SK-N-SH (cell line): ENCODE results near the gene NAA10. TPM values are rescaled to one million over a fixed set of nuclear protein-coding genes. Genes with fewer than 3 reads are reported as not detected.

Experiments
- CTCF ChIA-PET: fragments of 300-600, 350-600 bp; formaldehyde crosslinking; extraction: SDS; loops from one replicate; lab custom pipeline; 2021; lab: Yijun Ruan, JAX
- POLR2A ChIA-PET: fragments of 350-600 bp; sonication (Branson Sonifier 250); formaldehyde crosslinking; extraction: SDS; loops from one replicate; lab custom pipeline; 2020; ENCODE audit warnings: antibody characterized with exemption, inconsistent platforms; lab: Yijun Ruan, JAX
- DNase-seq: peaks from one replicate; pipeline ENCODE4 v3.0.0; 2012
- H2AFZ ChIP-seq: fragments of 200-600 bp; sonication (generic); 2 replicates; pipeline ENCODE4 v1.8.1; 2016; ENCODE audit warnings: antibody characterized with exemption, mild to moderate bottlenecking, low read depth
- H3F3A ChIP-seq: fragments of 200-600 bp; sonication (generic); replicated peaks from 2 replicates; pipeline ENCODE3; 2016; ENCODE audit warnings: antibody characterized with exemption, mild to moderate bottlenecking; ENCODE audit not compliant: insufficient read depth
- H3K27ac ChIP-seq, 2 experiments: fragments of 200-500 bp in 1 of 2; fragments of 200-600 bp in 1 of 2; sonication (Bioruptor generic) in 1 of 2; sonication (generic), shearing (Covaris generic) in 1 of 2; 2 replicates each; pipeline versions ENCODE4 v1.5.1 to v1.6.1; 2014 to 2016; ENCODE audit warnings: low read depth in 2 of 2, inconsistent platforms in 1 of 2, low read length in 1 of 2, mild to moderate bottlenecking in 1 of 2, mixed read lengths in 1 of 2
- H3K27me3 ChIP-seq: fragments of 200-600 bp; sonication (generic), shearing (Covaris generic); 2 replicates; pipeline ENCODE4 v1.6.1; 2016; ENCODE audit warnings: mixed run types; ENCODE audit not compliant: insufficient read depth
- H3K36me3 ChIP-seq, 2 experiments: fragments of 200-500 bp in 1 of 2; fragments of 200-600 bp in 1 of 2; sonication (Bioruptor generic) in 1 of 2; sonication (generic) in 1 of 2; replicated peaks in 1 of 2; 2 replicates each; pipeline versions ENCODE3 to v1.5.1; 2014 to 2016; ENCODE audit warnings: low read length in 1 of 2, mild to moderate bottlenecking in 1 of 2; ENCODE audit not compliant: insufficient read depth in 2 of 2, control insufficient read depth in 1 of 2
- H3K4me1 ChIP-seq, 2 experiments: fragments of 200-500 bp in 1 of 2; fragments of 200-600 bp in 1 of 2; sonication (Bioruptor generic) in 1 of 2; sonication (generic), shearing (Covaris generic) in 1 of 2; 2 replicates each; pipeline versions ENCODE4 v1.5.1 to v1.6.1; 2014 to 2016; ENCODE audit warnings: low read depth in 1 of 2, low read length in 1 of 2, mixed run types in 1 of 2; ENCODE audit not compliant: insufficient read depth in 2 of 2, control insufficient read depth in 1 of 2
- H3K4me2 ChIP-seq: fragments of 200-600 bp; sonication (generic), shearing (Covaris generic); 2 replicates; pipeline ENCODE4 v1.6.1; 2017; ENCODE audit warnings: mixed run types
- H3K4me3 ChIP-seq, 2 experiments: fragments of 200-500 bp in 1 of 2; fragments of 200-600 bp in 1 of 2; sonication (Bioruptor generic) in 1 of 2; sonication (generic), shearing (Covaris generic) in 1 of 2; 2 replicates each; pipeline versions ENCODE4 v1.5.1 to v1.8.1; 2014 to 2016; ENCODE audit warnings: low read depth in 2 of 2, inconsistent platforms in 1 of 2, low read length in 1 of 2, mild to moderate bottlenecking in 1 of 2, mixed read lengths in 1 of 2, moderate library complexity in 1 of 2
- H3K79me2 ChIP-seq: fragments of 200-600 bp; sonication (generic); 2 replicates; pipeline ENCODE4 v1.8.1; 2017; ENCODE audit warnings: mild to moderate bottlenecking; ENCODE audit not compliant: insufficient read depth
- H3K9ac ChIP-seq: fragments of 200-600 bp; sonication (generic); 2 replicates; pipeline ENCODE4 v1.6.1; 2017; ENCODE audit warnings: mixed run types
- H3K9me2 ChIP-seq: fragments of 200-600 bp; sonication (generic); 2 replicates; pipeline ENCODE4 v1.6.1; 2017; ENCODE audit warnings: mixed run types
- H3K9me3 ChIP-seq: fragments of 200-600 bp; sonication (generic); 2 replicates; pipeline ENCODE4 v1.6.1; 2017; ENCODE audit warnings: mixed run types, mild to moderate bottlenecking, moderate library complexity
- H4K20me1 ChIP-seq: fragments of 200-600 bp; sonication (generic); 2 replicates; pipeline ENCODE4 v1.6.1; 2017; ENCODE audit warnings: mild to moderate bottlenecking, mixed run types; ENCODE audit not compliant: insufficient read depth
- CTCF ChIP-seq: fragments of 200-600 bp; sonication (generic); IDR thresholded peaks from 2 replicates; pipeline ENCODE4 v1.6.1; 2017; ENCODE audit warnings: antibody characterized with exemption, mild to moderate bottlenecking, moderate library complexity
- EP300 ChIP-seq, 2 experiments: IDR thresholded peaks; 2 replicates each; pipeline versions ENCODE4 v1.4.0 to v1.6.1; 2012; ENCODE audit warnings: borderline replicate concordance in 1 of 2, low read depth in 1 of 2, low read length in 1 of 2
- EZH2phosphoT487 ChIP-seq: fragments of 200-600 bp; sonication (generic); IDR thresholded peaks from 2 replicates; pipeline ENCODE4 v1.6.1; 2017; ENCODE audit warnings: low read depth, mixed run types, mild to moderate bottlenecking, antibody characterized with exemption, moderate library complexity, borderline replicate concordance
- FOSL2 ChIP-seq: IDR thresholded peaks from 2 replicates; pipeline ENCODE4 v1.4.0; 2012; ENCODE audit warnings: low read depth, mild to moderate bottlenecking, moderate library complexity, borderline replicate concordance
- FOXM1 ChIP-seq: IDR thresholded peaks from 2 replicates; pipeline ENCODE4 v1.4.0; 2012; ENCODE audit warnings: low read depth, mild to moderate bottlenecking
- GABPA ChIP-seq: IDR thresholded peaks from 2 replicates; pipeline ENCODE4 v1.4.0; 2012; ENCODE audit warnings: low read depth, mild to moderate bottlenecking
- GATA2 ChIP-seq: sonication (generic); formaldehyde crosslinking; IDR thresholded peaks from 2 replicates; pipeline ENCODE4 v1.5.0; 2020; ENCODE audit warnings: mild to moderate bottlenecking, missing genetic modification reagents
- IRF3 ChIP-seq: fragments of 150-350 bp; IDR thresholded peaks from 2 replicates; pipeline ENCODE4 v1.6.1; 2016; ENCODE audit warnings: mild to moderate bottlenecking, low read depth, low read length
- JUND ChIP-seq: IDR thresholded peaks from 2 replicates; pipeline ENCODE4 v1.4.0; 2012
- MAX ChIP-seq: IDR thresholded peaks from 2 replicates; pipeline ENCODE4 v1.4.0; 2012; ENCODE audit warnings: low read depth
- MXI1 ChIP-seq: IDR thresholded peaks from 2 replicates; pipeline ENCODE4 v1.6.1; 2012; ENCODE audit warnings: mild to moderate bottlenecking, low read depth, low read length, improper control_type of control experiment
- NFIC ChIP-seq: IDR thresholded peaks from 2 replicates; pipeline ENCODE4 v1.4.0; 2012; ENCODE audit warnings: borderline replicate concordance
- NRF1 ChIP-seq: IDR thresholded peaks from 2 replicates; pipeline ENCODE4 v1.6.1; 2012; ENCODE audit warnings: low read depth, mild to moderate bottlenecking, low read length
- PBX3 ChIP-seq: IDR thresholded peaks from 2 replicates; pipeline ENCODE4; 2012
- RFX5 ChIP-seq: IDR thresholded peaks from 2 replicates; pipeline ENCODE4 v1.6.1; 2012; ENCODE audit warnings: mild to moderate bottlenecking, improper control_type of control experiment, low read length
- RXRA ChIP-seq: IDR thresholded peaks from 2 replicates; pipeline ENCODE4 v1.4.0; 2012; ENCODE audit warnings: low read depth, mild to moderate bottlenecking, borderline replicate concordance
- SIN3A ChIP-seq: IDR thresholded peaks from 2 replicates; pipeline ENCODE4 v1.6.1; 2012; ENCODE audit warnings: low read depth, mild to moderate bottlenecking, low read length, moderate library complexity, borderline replicate concordance
- TCF12 ChIP-seq: IDR thresholded peaks from 2 replicates; pipeline ENCODE4 v1.4.0; 2012
- USF2 ChIP-seq: fragments of 150-350 bp; IDR thresholded peaks from 2 replicates; pipeline ENCODE4 v1.6.1; 2017; ENCODE audit warnings: antibody characterized with exemption, low read length, low read depth, borderline replicate concordance
- YY1 ChIP-seq: IDR thresholded peaks from 2 replicates; pipeline ENCODE4 v1.4.0; 2012; ENCODE audit warnings: low read depth, mild to moderate bottlenecking
- WGBS: methylation state at CpG from one replicate; pipeline ENCODE4 v1.1.6; 2017; ENCODE audit warnings: low lambda C conversion rate; 5-methylcytosine and 5-hydroxymethylcytosine counted together
- polyA plus RNA-seq, 3 experiments: library from polyadenylated mRNA; depleted of rRNA; stranded (reverse); fragments of >200 nt; gene quantifications; 2 replicates each; pipeline ENCODE4 v1.2.3, GENCODE V29; 2012

NAA10 gene
- polyA plus RNA-seq, 1 of the 3 experiments (the other 2 are of a cell fraction): 229 TPM

- no peak for DNase-seq
- TF ChIP-seq PBX3: no peak
- no peak for TF ChIP-seq TCF12
- no peak for TF ChIP-seq USF2
- TF ChIP-seq RFX5: no peak
- no peak for TF ChIP-seq EZH2phosphoT487
- no peak for TF ChIP-seq NFIC
- TF ChIP-seq NRF1: no peak
- TF ChIP-seq GABPA: no peak
- no peak for TF ChIP-seq EP300 (IDR thresholded peaks at IDR 0.05; ENCODE audit: borderline replicate concordance in 1 of 2, low read depth in 1 of 2, low read length in 1 of 2)
- TF ChIP-seq SIN3A: no peak
- TF ChIP-seq CTCF: no peak
- no peak for TF ChIP-seq MAX
- TF ChIP-seq RXRA: no peak
- no peak for TF ChIP-seq JUND
- no peak for TF ChIP-seq YY1
- TF ChIP-seq IRF3: no peak
- no peak for TF ChIP-seq MXI1
- TF ChIP-seq FOSL2: no peak
- TF ChIP-seq GATA2 (CRISPR knock-in tag): no peak
- no peak for TF ChIP-seq FOXM1
- H3K27me3 ChIP-seq: peaks cover 2% of the 10 kb centered on the region; the same call in 1 of the 2 replicates
- H2AFZ ChIP-seq: no peak overlapping the region
- no peak overlapping the region for H3K4me2 ChIP-seq
- no peak overlapping the region for H3K4me3 ChIP-seq
- peaks cover 0 to 2% of the 10 kb centered on the region in 2 experiments; a peak in 1 of 4 replicates for H3K4me1 ChIP-seq
- peaks cover 3% of the 10 kb centered on the region for H3F3A ChIP-seq
- ChIA-PET CTCF (interaction anchor here (0.6 to 2.7 kb wide), 4 partner anchors 19 to 178 kb away, joined by 3 to 15 read pairs (median 4); partner anchors contain the start of gene PLXNB3), POLR2A (no interaction called here)
- no peaks in the 10 kb centered on the region for H3K9me3 ChIP-seq
- H3K27ac ChIP-seq: no peak overlapping the region
- no peaks in the 10 kb centered on the region for H3K79me2 ChIP-seq
- peaks cover 0 to 2% of the 10 kb centered on the region in 2 experiments for H3K36me3 ChIP-seq
- no peaks in the 10 kb centered on the region for H3K9me2 ChIP-seq
- H3K9ac ChIP-seq: no peak overlapping the region
- H4K20me1 ChIP-seq: 0 out of 2 replicates have a peak, but pooled peaks cover 4% of the 10 kb centered on the region
- 81% methylated on average over 15 of the region's 23 CpGs for WGBS
Observed at GRCh38 chrX:153941336-153942252, 6.8 kb upstream of the NAA10 start.
